Caco-2 (cell line): ENCODE data around the gene CHI3L2. TPM values are rescaled to one million over a fixed set of nuclear protein-coding genes. Genes with fewer than 3 reads are reported as not detected.

Experiments
- BruUV-seq: library from RNA; stranded (reverse); fragments of 400-500 nt; replicated peaks from 2 replicates; lab custom pipeline; 2021; lab: Mats Ljungman, UMichigan
- CTCF ChIA-PET: fragments of 300-600 bp; sonication (Branson Sonifier 250); formaldehyde crosslinking; loops from one replicate; lab custom pipeline; 2022; ENCODE audit warnings: antibody characterized with exemption; lab: Charles Lee
- POLR2A ChIA-PET: fragments of 300-600 bp; sonication (Branson Sonifier 250); formaldehyde crosslinking; loops from one replicate; lab custom pipeline; 2022; ENCODE audit warnings: antibody characterized with exemption; lab: Charles Lee
- DNase-seq, 2 experiments: peaks; one replicate each; pipeline versions ENCODE4 v3.0.0 to v3.0.0-alpha.2; 2020 to 2022
- H3K27me3 ChIP-seq: replicated peaks from 2 replicates; pipeline ENCODE4 v1.6.0; 2011; ENCODE audit warnings: low read length; ENCODE audit not compliant: control insufficient read depth, insufficient read depth
- H3K36me3 ChIP-seq: 2 replicates; pipeline ENCODE4 v1.5.1; 2011; ENCODE audit warnings: low read length; ENCODE audit not compliant: control insufficient read depth, insufficient read depth
- H3K4me1 ChIP-seq: fragments of 250-450 bp; sonication (Bioruptor Pico); 2 replicates; pipeline ENCODE4 v1.5.1; 2020; ENCODE audit warnings: mild to moderate bottlenecking
- H3K4me3 ChIP-seq: 2 replicates; pipeline ENCODE4 v1.5.1; 2011; ENCODE audit warnings: low read depth, mild to moderate bottlenecking, control low read depth, low read length
- H3K9me3 ChIP-seq: fragments of 250-450 bp; sonication (Bioruptor Pico); 2 replicates; pipeline ENCODE4 v1.5.1; 2020; ENCODE audit warnings: mild to moderate bottlenecking, moderate library complexity
- H3K27ac Mint-ChIP-seq: one replicate; pipeline ENCODE4 v1.8.0; 2022; ENCODE audit warnings: mixed read lengths; ENCODE audit not compliant: unreplicated experiment
- H3K27me3 Mint-ChIP-seq: one replicate; pipeline ENCODE4 v1.8.0; 2022; ENCODE audit warnings: mixed read lengths; ENCODE audit not compliant: insufficient read depth, unreplicated experiment
- H3K36me3 Mint-ChIP-seq: one replicate; pipeline ENCODE4 v1.8.0; 2022; ENCODE audit warnings: mild to moderate bottlenecking, mixed read lengths; ENCODE audit not compliant: insufficient read depth, unreplicated experiment
- H3K4me1 Mint-ChIP-seq: one replicate; pipeline ENCODE4 v1.8.0; 2022; ENCODE audit warnings: low read depth, mixed read lengths; ENCODE audit not compliant: unreplicated experiment
- H3K4me3 Mint-ChIP-seq: one replicate; pipeline ENCODE4 v1.8.0; 2022; ENCODE audit warnings: mild to moderate bottlenecking, moderate library complexity, mixed read lengths; ENCODE audit not compliant: unreplicated experiment
- H3K9me3 Mint-ChIP-seq: one replicate; pipeline ENCODE4 v1.8.0; 2022; ENCODE audit warnings: mixed read lengths; ENCODE audit not compliant: unreplicated experiment
- CTCF ChIP-seq, 2 experiments: fragments of 200-600 bp in 1 of 2; IDR thresholded peaks; 1 replicate in 1 of 2; 2 replicates in 1 of 2; pipeline versions ENCODE4 v1.5.1 to v1.8.0; 2011 to 2022; ENCODE audit warnings: antibody characterized with exemption in 1 of 2, control low read depth in 1 of 2, inconsistent platforms in 1 of 2, low read depth in 1 of 2, low read length in 1 of 2, mild to moderate bottlenecking in 1 of 2, moderate library complexity in 1 of 2; ENCODE audit not compliant: insufficient read depth in 1 of 2, severe bottlenecking in 1 of 2, unreplicated experiment in 1 of 2
- intact Hi-C: fragments of 100-400 bp; cut with micrococcal nuclease; formaldehyde crosslinking; loops from one replicate; pipeline ENCODE4 v1.10.0; 2022; ENCODE audit not compliant: unreplicated experiment
- total RNA-seq: library from RNA; stranded (reverse); gene quantifications from 2 replicates; pipeline ENCODE4 v1.2.3, GENCODE V29; 2022

The CHI3L2 gene
- total RNA-seq, 1 experiment from 2014 or later, result not detected

GRCh38 chr1:111220302-111220890 lies 7.1 kb upstream of the CHI3L2 start:
- no peak overlapping the region for H3K27ac Mint-ChIP-seq
- Histone ChIP-seq H3K36me3 (no peaks in the 10 kb centered on the region), H3K4me1 (peaks cover 22% of the 10 kb centered on the region), H3K27me3 (no peaks in the 10 kb centered on the region), H3K9me3 (no peaks in the 10 kb centered on the region), H3K4me3 (no peak overlapping the region)
- no TSS peak for BruUV-seq
- intact Hi-C loops, result loop anchor here (5.0 kb wide), 1 partner anchor 127 kb away; no protein-coding TSS in a partner anchor
- H3K4me3 Mint-ChIP-seq, result no peak overlapping the region
- CTCF ChIA-PET, result interaction anchor here (1.2 kb wide), 1 partner anchor 114 kb away, joined by 4 read pairs; no protein-coding TSS in a partner anchor
- no peak for TF ChIP-seq CTCF (IDR thresholded peaks at IDR 0.05; ENCODE audit: insufficient read depth in 1 of 2, low read depth in 1 of 2, low read length in 1 of 2, severe bottlenecking in 1 of 2, unreplicated experiment in 1 of 2)
- DNase-seq, result no peak
- peaks cover 31% of the 10 kb centered on the region for H3K4me1 Mint-ChIP-seq
- no peaks in the 10 kb centered on the region for H3K27me3 Mint-ChIP-seq
- H3K36me3 Mint-ChIP-seq, result peaks cover 9% of the 10 kb centered on the region
- POLR2A ChIA-PET, result interaction anchor here (1.0 kb wide), 1 partner anchor 158 kb away, joined by 7 read pairs; no protein-coding TSS in a partner anchor
- no peaks in the 10 kb centered on the region for H3K9me3 Mint-ChIP-seq

- Mint-ChIP-seq H3K27me3 (no peaks in the 10 kb centered on the region), H3K4me3 (no peak overlapping the region), H3K4me1 (peaks cover 26% of the 10 kb centered on the region), H3K9me3 (no peaks in the 10 kb centered on the region), H3K36me3 (peaks cover 9% of the 10 kb centered on the region), H3K27ac (no peak overlapping the region)
- peaks cover 17% of the 10 kb centered on the region for H3K4me1 ChIP-seq
- BruUV-seq, result no TSS peak
- no peak for DNase-seq
- ChIA-PET CTCF (interaction anchor here (1.2 kb wide), 1 partner anchor 113 kb away, joined by 4 read pairs; no protein-coding TSS in a partner anchor), POLR2A (interaction anchor here (1.0 kb wide), 1 partner anchor 157 kb away, joined by 7 read pairs; no protein-coding TSS in a partner anchor)
- H3K9me3 ChIP-seq, result no peaks in the 10 kb centered on the region
- TF ChIP-seq CTCF (IDR thresholded peaks at IDR 0.05; ENCODE audit: insufficient read depth in 1 of 2, low read depth in 1 of 2, low read length in 1 of 2, severe bottlenecking in 1 of 2, unreplicated experiment in 1 of 2), result no peak
- intact Hi-C loops, result loop anchor here (5.0 kb wide), 1 partner anchor 126 kb away; no protein-coding TSS in a partner anchor
- H3K4me3 ChIP-seq, result no peak overlapping the region
- H3K27me3 ChIP-seq, result no peaks in the 10 kb centered on the region
- no peaks in the 10 kb centered on the region for H3K36me3 ChIP-seq
Observed at GRCh38 chr1:111221276-111221632, 6.3 kb upstream of the CHI3L2 start.

GRCh38 chr1:111221633-111222291 lies 5.8 kb upstream of the CHI3L2 start:
- BruUV-seq, result no TSS peak
- Mint-ChIP-seq H3K36me3 (peaks cover 9% of the 10 kb centered on the region), H3K27ac (peak overlapping the region; percentile 45), H3K9me3 (no peaks in the 10 kb centered on the region), H3K4me1 (peaks cover 21% of the 10 kb centered on the region), H3K27me3 (no peaks in the 10 kb centered on the region), H3K4me3 (no peak overlapping the region)
- Histone ChIP-seq H3K36me3 (no peaks in the 10 kb centered on the region), H3K4me1 (peaks cover 13% of the 10 kb centered on the region), H3K27me3 (no peaks in the 10 kb centered on the region), H3K4me3 (no peak overlapping the region), H3K9me3 (no peaks in the 10 kb centered on the region)
- no peak for TF ChIP-seq CTCF (IDR thresholded peaks at IDR 0.05; ENCODE audit: insufficient read depth in 1 of 2, low read depth in 1 of 2, low read length in 1 of 2, severe bottlenecking in 1 of 2, unreplicated experiment in 1 of 2)
- no peak for DNase-seq
- POLR2A ChIA-PET, result no interaction called here
- intact Hi-C loops, result loop anchor here (5.0 kb wide), 1 partner anchor 126 kb away; no protein-coding TSS in a partner anchor
- CTCF ChIA-PET, result interaction anchor here (1.2 kb wide), 1 partner anchor 112 kb away, joined by 4 read pairs; no protein-coding TSS in a partner anchor
